BE2C (cell line): ENCODE measurements around the gene C3orf18.
"Not testable (repeated sequence)": the region's sequence is repeated elsewhere in the genome, so short reads cannot be mapped to it uniquely, and the experiment has no call there.

Experiments used
- DNase-seq: peaks from one replicate; pipeline ENCODE4 v3.0.0-alpha.2; 2020
- H3K27me3 ChIP-seq: fragments of 250-450 bp; sonication (Bioruptor Pico); 2 replicates; pipeline ENCODE4 v1.5.1; 2020; ENCODE audit warnings: mild to moderate bottlenecking
- H3K36me3 ChIP-seq: fragments of 250-450 bp; sonication (Bioruptor Pico); 2 replicates; pipeline ENCODE4 v1.5.1; 2020; ENCODE audit warnings: mild to moderate bottlenecking
- H3K4me1 ChIP-seq: fragments of 250-450 bp; sonication (Bioruptor Pico); 2 replicates; pipeline ENCODE4 v1.5.1; 2020
- H3K4me3 ChIP-seq: 2 replicates; pipeline ENCODE4 v1.5.1; 2011; ENCODE audit warnings: low read depth, low read length
- H3K9me3 ChIP-seq: fragments of 250-450 bp; sonication (Bioruptor Pico); 2 replicates; pipeline ENCODE4 v1.5.1; 2020
- TF ChIP-seq, protein P1 (sequence below): IDR thresholded peaks from 2 replicates; pipeline ENCODE4 v1.5.1; 2012; ENCODE audit warnings: mild to moderate bottlenecking, low read depth, low read length

C3orf18 gene

DNA sequence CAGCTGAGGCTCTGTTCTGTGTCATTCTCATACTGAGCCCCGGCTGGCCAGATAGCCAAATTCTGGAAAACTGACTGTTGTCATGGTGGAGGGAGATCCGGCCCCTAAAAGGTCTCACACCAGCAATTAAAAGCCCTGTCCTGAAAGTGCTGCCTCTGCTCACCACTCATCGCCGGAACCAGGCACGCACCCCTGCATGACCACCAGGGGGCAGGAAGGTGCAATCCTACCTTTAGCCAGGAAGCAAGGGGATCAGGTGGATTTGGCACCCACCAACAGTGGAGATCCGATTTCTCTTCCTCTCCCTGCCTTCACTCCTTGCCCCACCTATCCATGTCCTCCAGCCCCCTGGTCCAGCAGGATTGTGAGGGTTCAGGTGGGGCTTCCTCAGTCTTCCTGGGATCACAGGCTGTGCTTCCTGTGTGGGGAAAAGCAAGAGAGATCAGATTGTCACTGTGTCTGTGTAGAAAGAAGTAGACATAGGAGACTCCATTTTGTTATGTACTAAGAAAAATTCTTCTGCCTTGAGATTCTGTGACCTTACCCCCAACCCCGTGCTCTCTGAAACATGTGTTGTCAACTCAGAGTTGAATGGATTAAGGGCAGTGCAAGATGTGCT lies 48.0 kb downstream of the C3orf18 start:
- H3K4me1 ChIP-seq, result peaks cover 32% of the 10 kb centered on the region
- no peaks in the 10 kb centered on the region for H3K9me3 ChIP-seq
- H3K4me3 ChIP-seq, result no peak overlapping the region
- TF ChIP-seq, protein P1, sequence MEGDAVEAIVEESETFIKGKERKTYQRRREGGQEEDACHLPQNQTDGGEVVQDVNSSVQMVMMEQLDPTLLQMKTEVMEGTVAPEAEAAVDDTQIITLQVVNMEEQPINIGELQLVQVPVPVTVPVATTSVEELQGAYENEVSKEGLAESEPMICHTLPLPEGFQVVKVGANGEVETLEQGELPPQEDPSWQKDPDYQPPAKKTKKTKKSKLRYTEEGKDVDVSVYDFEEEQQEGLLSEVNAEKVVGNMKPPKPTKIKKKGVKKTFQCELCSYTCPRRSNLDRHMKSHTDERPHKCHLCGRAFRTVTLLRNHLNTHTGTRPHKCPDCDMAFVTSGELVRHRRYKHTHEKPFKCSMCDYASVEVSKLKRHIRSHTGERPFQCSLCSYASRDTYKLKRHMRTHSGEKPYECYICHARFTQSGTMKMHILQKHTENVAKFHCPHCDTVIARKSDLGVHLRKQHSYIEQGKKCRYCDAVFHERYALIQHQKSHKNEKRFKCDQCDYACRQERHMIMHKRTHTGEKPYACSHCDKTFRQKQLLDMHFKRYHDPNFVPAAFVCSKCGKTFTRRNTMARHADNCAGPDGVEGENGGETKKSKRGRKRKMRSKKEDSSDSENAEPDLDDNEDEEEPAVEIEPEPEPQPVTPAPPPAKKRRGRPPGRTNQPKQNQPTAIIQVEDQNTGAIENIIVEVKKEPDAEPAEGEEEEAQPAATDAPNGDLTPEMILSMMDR, result peak; percentile 79
- DNase-seq, result peak; percentile 62
- no peaks in the 10 kb centered on the region for H3K27me3 ChIP-seq
- no peaks in the 10 kb centered on the region for H3K36me3 ChIP-seq

DNA sequence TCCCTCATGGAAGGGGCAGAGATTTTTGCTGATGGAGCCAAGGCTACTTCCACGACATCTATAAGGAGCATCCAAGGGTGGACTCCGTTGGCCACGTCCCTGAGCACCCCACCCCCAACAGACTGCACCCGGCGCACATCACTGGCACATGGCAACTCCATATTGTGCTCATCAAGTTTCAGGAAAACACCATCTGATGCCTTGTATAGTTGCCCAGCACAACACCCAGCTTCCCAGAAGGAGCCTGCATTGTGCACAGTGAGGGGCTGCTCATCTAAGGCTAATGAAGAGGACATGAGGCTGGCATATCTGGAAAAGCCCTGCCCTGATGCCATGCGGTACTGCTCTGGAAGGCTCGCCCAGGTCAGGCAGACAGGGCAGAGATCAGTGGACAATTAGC lies 49.1 kb downstream of the C3orf18 start:
- Histone ChIP-seq H3K27me3 (no peaks in the 10 kb centered on the region), H3K36me3 (no peaks in the 10 kb centered on the region), H3K9me3 (no peaks in the 10 kb centered on the region), H3K4me1 (peaks cover 29% of the 10 kb centered on the region), H3K4me3 (no peak overlapping the region)
- DNase-seq, result no peak
- TF ChIP-seq, protein P1, result no peak

DNA sequence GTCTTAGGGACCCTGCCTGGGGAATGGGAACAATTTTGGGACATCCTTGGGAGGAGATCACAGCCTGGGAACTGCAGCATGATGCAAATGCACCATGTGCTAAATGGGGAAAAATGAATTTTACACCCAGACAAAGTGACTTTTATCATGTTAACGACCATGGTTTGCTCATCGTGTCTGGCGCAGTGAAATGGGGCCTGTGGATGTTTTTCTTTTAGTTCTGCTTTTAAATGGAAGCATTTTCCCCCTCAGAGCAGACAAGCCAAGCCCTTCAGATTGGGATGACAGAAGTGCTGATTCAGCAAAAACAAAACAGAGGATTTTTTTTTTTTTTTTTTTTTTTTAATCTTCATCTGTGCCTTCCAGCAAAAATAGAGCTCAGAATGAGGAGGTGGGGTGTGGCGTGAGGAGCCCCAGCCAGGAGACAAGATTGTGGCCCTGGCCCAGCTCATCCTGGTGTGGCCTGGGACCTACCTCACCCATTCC lies 49.8 kb downstream of the C3orf18 start:
- Histone ChIP-seq H3K4me3 (no peak overlapping the region), H3K4me1 (peaks cover 29% of the 10 kb centered on the region), H3K27me3 (no peaks in the 10 kb centered on the region), H3K9me3 (no peaks in the 10 kb centered on the region), H3K36me3 (no peaks in the 10 kb centered on the region)
- no peak for DNase-seq
- TF ChIP-seq, protein P1, result no peak

DNA sequence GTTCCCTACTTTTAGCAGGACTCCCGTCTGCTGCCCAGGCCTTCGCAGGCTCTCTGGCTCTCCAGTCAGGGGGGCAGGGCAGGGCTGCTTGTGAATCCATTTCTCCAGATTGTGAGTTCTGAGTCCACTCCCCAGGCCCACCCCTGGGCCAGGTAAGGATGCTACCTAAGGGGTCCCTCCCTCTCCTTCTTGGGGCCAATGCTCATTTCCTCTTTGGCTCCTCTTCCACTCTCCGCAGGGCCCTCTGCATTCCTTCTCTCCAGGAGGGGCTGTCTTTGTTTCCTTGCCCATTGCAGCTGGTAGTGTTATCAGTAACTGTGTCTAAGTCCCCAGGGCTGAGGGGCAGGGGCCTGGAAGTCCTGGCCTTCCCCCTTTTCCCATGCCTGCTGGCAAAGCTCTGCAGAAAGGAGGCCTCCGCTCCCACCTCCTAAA lies 51.1 kb downstream of the C3orf18 start:
- TF ChIP-seq, protein P1, result no peak
- peaks cover 36% of the 10 kb centered on the region for H3K4me1 ChIP-seq
- H3K9me3 ChIP-seq, result no peaks in the 10 kb centered on the region
- peak; percentile 83 for DNase-seq
- H3K36me3 ChIP-seq, result no peaks in the 10 kb centered on the region
- H3K4me3 ChIP-seq, result peak overlapping the region; percentile 15
- no peaks in the 10 kb centered on the region for H3K27me3 ChIP-seq

DNA sequence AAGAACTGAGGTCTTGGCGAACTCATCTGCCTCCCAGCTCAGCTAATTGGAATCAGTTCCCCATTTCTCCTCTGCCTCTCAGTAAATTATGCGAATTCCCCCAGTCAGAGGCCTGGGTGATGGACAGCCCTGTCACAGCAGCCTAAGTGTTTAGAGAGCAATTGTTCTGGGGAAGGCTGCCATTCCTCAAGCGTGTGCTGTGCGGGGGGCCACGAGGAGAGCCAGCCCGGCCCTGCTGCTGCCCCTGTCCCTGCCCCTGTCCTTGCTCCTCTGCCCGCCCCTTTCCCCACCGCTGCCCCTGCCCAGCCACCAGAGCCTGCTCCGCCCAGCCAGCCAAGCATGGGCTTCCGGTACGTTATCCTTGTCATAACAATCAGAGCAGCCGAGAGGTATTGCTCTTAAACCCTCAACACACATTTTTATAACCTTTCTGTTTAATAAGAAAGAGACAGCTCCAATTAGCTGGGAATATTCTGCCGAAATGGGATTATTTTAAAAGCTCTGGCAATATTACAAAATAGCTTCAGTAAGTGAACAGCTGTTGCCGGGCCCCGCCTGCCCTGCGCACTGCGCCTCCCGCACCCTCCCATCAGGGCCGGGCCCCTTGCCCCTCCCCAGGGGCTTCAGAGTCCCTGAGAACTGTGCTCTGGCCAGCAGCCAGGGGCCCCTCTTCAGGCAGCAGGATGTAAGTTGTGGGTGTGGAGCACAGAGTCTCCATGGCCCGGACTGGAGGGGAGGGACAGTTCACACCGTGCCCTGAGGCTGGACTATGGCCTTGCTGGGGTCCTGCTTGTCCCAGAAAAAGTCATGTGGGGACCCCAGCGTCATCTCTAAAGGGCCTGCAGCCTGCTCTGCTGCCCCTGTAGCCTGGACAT lies 51.7 kb downstream of the C3orf18 start:
- no peaks in the 10 kb centered on the region for H3K36me3 ChIP-seq
- H3K4me1 ChIP-seq, result peaks cover 34% of the 10 kb centered on the region
- DNase-seq, result peak; percentile 92
- H3K27me3 ChIP-seq, result no peaks in the 10 kb centered on the region
- peak overlapping the region; percentile 15 for H3K4me3 ChIP-seq
- no peaks in the 10 kb centered on the region for H3K9me3 ChIP-seq
- TF ChIP-seq, protein P1, result no peak

DNA sequence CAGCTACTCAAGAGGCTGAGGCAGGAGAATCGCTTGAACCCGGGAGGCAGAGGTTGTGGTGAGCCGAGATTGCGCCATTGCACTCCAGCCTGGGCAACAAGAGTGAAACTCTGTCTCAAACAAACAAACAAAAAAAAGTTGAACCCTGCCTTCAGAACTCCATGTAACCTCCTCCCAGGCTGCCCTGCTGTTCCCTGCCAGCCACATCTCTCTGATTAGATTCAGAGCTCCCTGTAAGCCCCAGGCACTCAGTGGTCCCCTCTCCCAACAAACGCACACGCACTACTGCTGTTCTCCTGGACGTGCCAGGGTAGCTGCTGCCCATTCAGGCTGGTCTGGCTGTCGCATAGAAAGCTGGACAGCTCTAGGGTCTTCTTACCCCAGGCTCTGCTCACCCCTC lies 54.6 kb downstream of the C3orf18 start:
- peaks cover 26% of the 10 kb centered on the region for H3K4me1 ChIP-seq
- H3K9me3 ChIP-seq, H3K4me3 ChIP-seq, H3K36me3 ChIP-seq, H3K27me3 ChIP-seq, DNase-seq: not testable (repeated sequence)
